Esophagus squamous epithelium (tissue), 5 donors: Measurements from ENCODE around the gene IGFBP4. TPM values are rescaled to one million over a fixed set of nuclear protein-coding genes. Genes with fewer than 3 reads are reported as not detected.

Experiments
- DNase-seq: peaks from one replicate; lab custom pipeline; 2025; lab: John Stamatoyannopoulos, UW
- H3K27ac ChIP-seq, 4 donors: fragments of 200-600 bp; sonication (generic); one replicate each; pipeline ENCODE4 v1.5.1; 2016 to 2019; ENCODE audit warnings: mild to moderate bottlenecking in 1 of 4
- H3K27me3 ChIP-seq, 4 donors: fragments of 200-600 bp; sonication (generic); 1 replicate in 3 of 4; 2 replicates in 1 of 4; pipeline versions ENCODE4 v1.5.1 to v1.6.0; 2017 to 2021; ENCODE audit warnings: antibody characterized with exemption in 1 of 4
- H3K36me3 ChIP-seq, 3 donors: fragments of 200-600 bp; sonication (generic); one replicate each; pipeline ENCODE4 v1.5.1; 2016 to 2019
- H3K4me1 ChIP-seq, 3 donors: fragments of 200-600 bp; sonication (generic); one replicate each; pipeline ENCODE4 v1.5.1; 2017 to 2019
- H3K4me3 ChIP-seq, 4 donors: fragments of 200-600 bp; sonication (generic); 1 replicate in 3 of 4; 2 replicates in 1 of 4; pipeline ENCODE4 v1.5.1; 2016 to 2019; ENCODE audit warnings: mild to moderate bottlenecking in 2 of 4, moderate library complexity in 1 of 4
- H3K9me3 ChIP-seq, 3 donors: fragments of 200-600 bp; sonication (generic); one replicate each; pipeline ENCODE4 v1.5.1; 2016 to 2019
- POLR2A ChIP-seq, 4 donors: fragments of 450-650 bp; IDR thresholded peaks; one replicate each; pipeline ENCODE4 v1.6.1; 2017; ENCODE audit warnings: antibody characterized with exemption in 4 of 4, mild to moderate bottlenecking in 4 of 4, moderate library complexity in 3 of 4
- WGBS, 2 donors: methylation state at CpG; one replicate each; pipeline ENCODE4 v1.1.5; 2018; 5-methylcytosine and 5-hydroxymethylcytosine counted together
- intact Hi-C: fragments of 100-400 bp; cut with DNase I; formaldehyde crosslinking; loops from one replicate; pipeline ENCODE4 v1.15.0; 2022
- total RNA-seq, 4 donors: library from RNA; depleted of rRNA; stranded (reverse); fragments of >200 nt; gene quantifications; one replicate each; pipeline ENCODE4 v1.1.0, GENCODE V29; 2016
- TF ChIP-seq, protein P1 (sequence below), 6 experiments: fragments of 450-650 bp in 4 of 6; fragments of 200-600 bp in 2 of 6; sonication (generic) in 2 of 6; IDR thresholded peaks; one replicate each; pipeline ENCODE4 v1.5.1; 2016 to 2019; ENCODE audit warnings: antibody characterized with exemption in 6 of 6, mild to moderate bottlenecking in 4 of 6, moderate library complexity in 4 of 6
- donor health status: DM: yes; HTN: yes; CAD: no.

Gene IGFBP4
- total RNA-seq, 4 donors from 2014 or later = 27.1 to 154 (median 73.0) TPM

DNA sequence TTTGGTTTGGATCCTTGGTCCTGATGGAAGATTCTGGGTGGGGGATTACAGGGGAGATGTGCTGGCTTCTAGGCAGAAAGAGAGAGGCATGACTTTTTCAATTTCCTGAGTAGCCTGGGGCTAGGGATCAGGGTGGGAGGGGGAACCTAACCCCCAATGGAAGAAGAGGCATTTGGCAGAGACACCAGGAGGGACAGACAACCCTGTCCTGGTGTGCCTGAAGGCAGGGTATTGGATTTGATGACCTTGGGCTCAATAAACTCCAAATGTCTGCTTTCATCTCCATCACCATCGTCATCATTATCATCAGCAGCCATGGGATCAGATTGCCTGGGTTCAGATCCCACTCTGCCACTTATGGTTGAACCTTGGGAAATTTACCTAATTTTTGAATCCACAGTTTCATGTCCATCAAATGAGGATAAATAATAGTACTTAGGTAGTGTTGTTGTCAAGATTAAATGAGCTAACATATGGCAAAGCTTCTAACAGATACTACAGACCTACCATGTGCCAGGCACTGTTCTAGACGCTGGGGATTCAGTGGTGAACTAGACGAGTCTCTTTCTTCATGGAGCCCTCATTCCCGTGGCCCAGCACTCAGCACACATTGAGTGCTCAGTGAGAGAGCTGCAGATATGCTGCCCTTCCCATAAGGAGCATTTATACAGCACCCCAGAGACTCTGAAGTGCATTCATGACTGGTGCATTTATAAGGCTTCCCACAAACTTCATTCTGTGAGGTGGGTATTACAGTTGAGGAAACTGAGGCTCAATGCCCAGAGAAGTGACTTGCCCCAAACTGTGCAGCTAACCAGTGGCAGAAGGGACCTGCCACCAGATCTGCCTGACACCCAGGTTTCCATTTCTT lies 26.8 kb downstream of the IGFBP4 start:
- Histone ChIP-seq H3K27ac (no peak overlapping the region), H3K4me1 (peaks cover 0 to 42% (median 18%) of the 10 kb centered on the region in 3 donors), H3K9me3 (no peaks in the 10 kb centered on the region), H3K36me3 (no peaks in the 10 kb centered on the region), H3K27me3 (peaks cover 0 to 7% (median 0%) of the 10 kb centered on the region in 4 donors), H3K4me3 (no peak overlapping the region)
- DNase-seq = no peak
- 69 to 72% methylated on average over 4 of the region's 4 CpGs for WGBS, 2 donors
- TF ChIP-seq, protein P1, sequence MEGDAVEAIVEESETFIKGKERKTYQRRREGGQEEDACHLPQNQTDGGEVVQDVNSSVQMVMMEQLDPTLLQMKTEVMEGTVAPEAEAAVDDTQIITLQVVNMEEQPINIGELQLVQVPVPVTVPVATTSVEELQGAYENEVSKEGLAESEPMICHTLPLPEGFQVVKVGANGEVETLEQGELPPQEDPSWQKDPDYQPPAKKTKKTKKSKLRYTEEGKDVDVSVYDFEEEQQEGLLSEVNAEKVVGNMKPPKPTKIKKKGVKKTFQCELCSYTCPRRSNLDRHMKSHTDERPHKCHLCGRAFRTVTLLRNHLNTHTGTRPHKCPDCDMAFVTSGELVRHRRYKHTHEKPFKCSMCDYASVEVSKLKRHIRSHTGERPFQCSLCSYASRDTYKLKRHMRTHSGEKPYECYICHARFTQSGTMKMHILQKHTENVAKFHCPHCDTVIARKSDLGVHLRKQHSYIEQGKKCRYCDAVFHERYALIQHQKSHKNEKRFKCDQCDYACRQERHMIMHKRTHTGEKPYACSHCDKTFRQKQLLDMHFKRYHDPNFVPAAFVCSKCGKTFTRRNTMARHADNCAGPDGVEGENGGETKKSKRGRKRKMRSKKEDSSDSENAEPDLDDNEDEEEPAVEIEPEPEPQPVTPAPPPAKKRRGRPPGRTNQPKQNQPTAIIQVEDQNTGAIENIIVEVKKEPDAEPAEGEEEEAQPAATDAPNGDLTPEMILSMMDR (IDR thresholded peaks at IDR 0.05) = no peak
- no peak for TF ChIP-seq POLR2A (IDR thresholded peaks at IDR 0.05)
- intact Hi-C loops = no loop called here

- no peak overlapping the region for H3K4me3 ChIP-seq
- DNase-seq = no peak
- intact Hi-C loops = no loop called here
- H3K36me3 ChIP-seq = no peaks in the 10 kb centered on the region
- H3K9me3 ChIP-seq = no peaks in the 10 kb centered on the region
- H3K4me1 ChIP-seq = peaks cover 6 to 54% (median 24%) of the 10 kb centered on the region in 3 donors
- 54 to 57% methylated on average over 12 to 17 of the region's 17 CpGs for WGBS, 2 donors
- no peak for TF ChIP-seq POLR2A (IDR thresholded peaks at IDR 0.05)
- TF ChIP-seq, protein P1 (IDR thresholded peaks at IDR 0.05) = no peak
- H3K27ac ChIP-seq = peak overlapping the region; percentile 26 to 74 (median 58)
- peaks cover 0 to 4% (median 0%) of the 10 kb centered on the region in 4 donors for H3K27me3 ChIP-seq
Measured at GRCh38 chr17:40470932-40471828, 27.9 kb downstream of the IGFBP4 start.

- Histone ChIP-seq H3K4me3 (no peak overlapping the region), H3K4me1 (peaks cover 6 to 63% (median 24%) of the 10 kb centered on the region in 3 donors), H3K9me3 (no peaks in the 10 kb centered on the region), H3K27ac (peak overlapping the region; percentile 26 to 74 (median 58)), H3K36me3 (peaks cover 0 to 6% (median 0%) of the 10 kb centered on the region in 3 donors), H3K27me3 (peaks cover 0 to 2% (median 0%) of the 10 kb centered on the region in 4 donors)
- no peak for DNase-seq
- no peak for TF ChIP-seq POLR2A (IDR thresholded peaks at IDR 0.05)
- TF ChIP-seq, protein P1 (IDR thresholded peaks at IDR 0.05) = no peak
- WGBS, 2 donors = 46 to 53% methylated on average over 5 to 6 of the region's 6 CpGs
- intact Hi-C loops = no loop called here
Measured at GRCh38 chr17:40471846-40472732, 28.8 kb downstream of the IGFBP4 start.

DNA sequence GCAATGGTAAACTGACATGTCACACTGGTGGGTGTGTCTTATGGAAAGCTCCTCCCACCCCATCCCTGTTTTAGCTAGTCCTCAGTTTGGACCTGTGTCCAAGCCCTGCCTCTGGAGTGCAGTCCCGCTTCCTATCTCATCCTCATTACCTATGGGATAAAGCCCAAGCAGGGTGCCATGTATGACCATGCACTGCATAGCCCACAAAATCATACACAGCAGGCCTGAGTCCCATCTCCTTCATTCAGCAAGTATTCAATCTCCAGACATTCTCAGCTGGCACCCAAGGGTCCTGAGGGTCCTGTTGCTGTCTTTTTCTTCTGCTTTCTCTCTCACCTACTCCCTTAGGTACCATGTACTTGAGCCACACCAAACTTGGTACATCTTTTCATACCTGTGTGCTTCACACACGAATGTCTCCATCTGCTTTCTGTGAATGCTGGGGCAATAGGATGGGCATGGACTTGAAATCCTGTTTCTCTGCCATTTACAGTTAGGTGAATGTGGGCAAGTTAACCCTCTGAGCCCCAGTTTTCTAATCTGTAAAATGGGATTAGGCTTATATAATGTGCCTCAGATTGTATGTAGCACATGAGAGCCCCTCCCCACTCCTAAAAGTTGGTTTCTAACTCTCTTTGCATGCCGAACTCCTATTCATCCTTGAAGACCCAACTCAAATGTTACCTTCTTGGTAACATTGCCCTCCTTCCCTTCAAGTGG lies 29.6 kb downstream of the IGFBP4 start:
- TF ChIP-seq POLR2A (IDR thresholded peaks at IDR 0.05) = no peak
- TF ChIP-seq, protein P1 (IDR thresholded peaks at IDR 0.05) = no peak
- H3K4me1 ChIP-seq = peaks cover 6 to 64% (median 24%) of the 10 kb centered on the region in 3 donors
- intact Hi-C loops = no loop called here
- H3K4me3 ChIP-seq = no peak overlapping the region
- no peaks in the 10 kb centered on the region for H3K27me3 ChIP-seq
- H3K27ac ChIP-seq = peak overlapping the region in 2 of 4 donors; percentile 56 to 59
- H3K36me3 ChIP-seq = peaks cover 0 to 15% (median 0%) of the 10 kb centered on the region in 3 donors
- WGBS, 2 donors = 48 to 68% methylated on average over 3 of the region's 3 CpGs
- H3K9me3 ChIP-seq = no peaks in the 10 kb centered on the region
- DNase-seq = no peak
